ENCODE data around the gene FN1.
"Not testable (repeated sequence)": the region's sequence is repeated elsewhere in the genome, so short reads cannot be mapped to it uniquely, and the experiment has no call there.

The FN1 gene

GRCh38 chr2:215362562-215362904 lies 73.3 kb downstream of the FN1 start:
- no peak overlapping the region for H3K27ac ChIP-seq
- H3K36me3 ChIP-seq = peaks cover 69 to 90% (median 75%) of the 10 kb centered on the region in 3 donors
- H3K4me3 ChIP-seq = no peak overlapping the region
- intact Hi-C loops (cut with DNase I; ENCODE audit: low total_unique reads) = no loop called here
- no peaks in the 10 kb centered on the region for H3K4me1 ChIP-seq
- TF ChIP-seq, protein P1, sequence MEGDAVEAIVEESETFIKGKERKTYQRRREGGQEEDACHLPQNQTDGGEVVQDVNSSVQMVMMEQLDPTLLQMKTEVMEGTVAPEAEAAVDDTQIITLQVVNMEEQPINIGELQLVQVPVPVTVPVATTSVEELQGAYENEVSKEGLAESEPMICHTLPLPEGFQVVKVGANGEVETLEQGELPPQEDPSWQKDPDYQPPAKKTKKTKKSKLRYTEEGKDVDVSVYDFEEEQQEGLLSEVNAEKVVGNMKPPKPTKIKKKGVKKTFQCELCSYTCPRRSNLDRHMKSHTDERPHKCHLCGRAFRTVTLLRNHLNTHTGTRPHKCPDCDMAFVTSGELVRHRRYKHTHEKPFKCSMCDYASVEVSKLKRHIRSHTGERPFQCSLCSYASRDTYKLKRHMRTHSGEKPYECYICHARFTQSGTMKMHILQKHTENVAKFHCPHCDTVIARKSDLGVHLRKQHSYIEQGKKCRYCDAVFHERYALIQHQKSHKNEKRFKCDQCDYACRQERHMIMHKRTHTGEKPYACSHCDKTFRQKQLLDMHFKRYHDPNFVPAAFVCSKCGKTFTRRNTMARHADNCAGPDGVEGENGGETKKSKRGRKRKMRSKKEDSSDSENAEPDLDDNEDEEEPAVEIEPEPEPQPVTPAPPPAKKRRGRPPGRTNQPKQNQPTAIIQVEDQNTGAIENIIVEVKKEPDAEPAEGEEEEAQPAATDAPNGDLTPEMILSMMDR (IDR thresholded peaks at IDR 0.05) = no peak
- no peak for DNase-seq
- H3K27me3 ChIP-seq = no peaks in the 10 kb centered on the region
- no peaks in the 10 kb centered on the region for H3K9me3 ChIP-seq

- Histone ChIP-seq H3K4me3 (no peak overlapping the region), H3K9me3 (no peaks in the 10 kb centered on the region), H3K27ac (no peak overlapping the region), H3K27me3 (no peaks in the 10 kb centered on the region), H3K4me1 (no peaks in the 10 kb centered on the region), H3K36me3 (peaks cover 64 to 85% (median 70%) of the 10 kb centered on the region in 3 donors)
- TF ChIP-seq, protein P1 (IDR thresholded peaks at IDR 0.05) = no peak
- intact Hi-C loops (cut with DNase I; ENCODE audit: low total_unique reads) = no loop called here
- no peak for DNase-seq
Observed at GRCh38 chr2:215361876-215362561, 73.8 kb downstream of the FN1 start.

DNA sequence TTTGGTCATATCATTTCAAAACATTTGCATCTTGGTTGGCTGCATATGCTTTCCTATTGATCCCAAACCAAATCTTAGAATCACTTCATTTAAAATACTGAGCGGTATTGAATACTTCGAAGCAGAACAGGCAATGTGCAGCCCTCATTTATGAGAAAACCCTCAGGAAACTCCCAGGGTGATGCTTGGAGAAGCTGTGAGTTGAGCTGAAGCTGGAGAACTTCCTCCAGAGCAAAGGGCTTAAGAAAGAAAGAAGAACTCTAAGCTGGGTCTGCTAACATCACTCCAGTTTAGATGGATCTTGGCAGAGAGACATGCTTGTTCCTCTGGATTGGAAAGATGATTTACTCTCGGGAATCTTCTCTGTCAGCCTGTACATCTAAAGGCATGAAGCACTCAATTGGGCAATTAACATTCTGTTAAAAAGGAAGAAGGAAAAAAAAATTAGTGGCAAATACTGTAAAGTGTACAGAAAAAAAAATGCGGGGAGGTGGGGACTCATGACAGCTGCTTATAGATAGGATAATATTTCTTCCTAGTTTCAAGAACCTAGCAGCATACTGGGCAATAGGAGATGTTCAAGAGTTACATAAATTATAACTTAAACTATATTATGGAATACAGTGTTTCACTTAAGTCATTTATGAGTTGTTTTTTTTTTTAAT lies 74.5 kb downstream of the FN1 start:
- no peak overlapping the region for H3K4me3 ChIP-seq
- TF ChIP-seq, protein P1 (IDR thresholded peaks at IDR 0.05) = no peak
- no peaks in the 10 kb centered on the region for H3K27me3 ChIP-seq
- H3K36me3 ChIP-seq = peaks cover 63 to 78% (median 63%) of the 10 kb centered on the region in 3 donors
- no peak for DNase-seq
- no peaks in the 10 kb centered on the region for H3K4me1 ChIP-seq
- no peak overlapping the region for H3K27ac ChIP-seq
- no peaks in the 10 kb centered on the region for H3K9me3 ChIP-seq
- intact Hi-C loops (cut with DNase I; ENCODE audit: low total_unique reads) = no loop called here

DNA sequence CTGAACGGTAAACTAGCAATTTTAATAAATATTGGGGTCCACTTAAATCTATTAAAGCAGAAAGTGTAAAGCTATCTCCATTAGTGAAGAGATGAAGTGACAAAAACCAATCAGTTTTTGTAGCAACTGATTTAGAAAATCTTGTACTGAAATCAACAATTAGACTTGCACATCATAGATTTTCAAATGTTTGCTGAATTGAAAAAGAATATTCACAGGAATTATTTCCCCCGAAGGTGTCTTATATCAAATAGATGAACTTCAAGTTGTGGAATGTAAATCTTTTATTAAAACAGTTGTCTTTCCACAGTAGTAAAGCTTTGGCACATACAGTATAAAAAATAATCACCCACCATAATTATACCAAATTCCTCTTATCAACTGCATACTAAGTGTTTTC lies 75.3 kb downstream of the FN1 start:
- Histone ChIP-seq H3K9me3 (no peaks in the 10 kb centered on the region), H3K27me3 (no peaks in the 10 kb centered on the region), H3K4me3 (no peak overlapping the region), H3K4me1 (no peaks in the 10 kb centered on the region), H3K27ac (no peak overlapping the region), H3K36me3 (peaks cover 58 to 71% (median 63%) of the 10 kb centered on the region in 3 donors)
- intact Hi-C loops (cut with DNase I; ENCODE audit: low total_unique reads) = no loop called here
- TF ChIP-seq, protein P1 (IDR thresholded peaks at IDR 0.05) = no peak
- DNase-seq = no peak

DNA sequence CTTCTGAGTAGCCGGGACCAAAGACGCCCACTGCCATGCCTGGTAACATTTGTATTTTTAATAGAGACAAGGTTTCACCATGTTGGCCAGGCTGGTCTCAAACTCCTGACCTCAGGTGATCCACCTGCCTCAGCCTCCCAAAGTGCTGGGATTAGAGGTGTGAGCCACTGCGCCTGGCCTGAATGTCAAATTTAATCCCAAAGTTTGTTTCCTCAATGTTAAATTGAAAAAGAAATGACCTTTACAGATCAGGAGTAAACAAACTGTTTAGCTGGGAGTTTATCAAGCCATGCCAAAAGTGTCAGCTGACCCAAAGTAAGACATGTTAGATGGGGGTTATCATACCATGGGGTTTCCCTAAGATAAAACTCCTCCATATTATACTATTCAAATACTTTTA lies 75.8 kb downstream of the FN1 start:
- H3K4me1 ChIP-seq; intact Hi-C loops (cut with DNase I; ENCODE audit: low total_unique reads): not testable (repeated sequence)
- H3K36me3 ChIP-seq = peaks cover 53 to 65% (median 58%) of the 10 kb centered on the region in 3 donors

DNA sequence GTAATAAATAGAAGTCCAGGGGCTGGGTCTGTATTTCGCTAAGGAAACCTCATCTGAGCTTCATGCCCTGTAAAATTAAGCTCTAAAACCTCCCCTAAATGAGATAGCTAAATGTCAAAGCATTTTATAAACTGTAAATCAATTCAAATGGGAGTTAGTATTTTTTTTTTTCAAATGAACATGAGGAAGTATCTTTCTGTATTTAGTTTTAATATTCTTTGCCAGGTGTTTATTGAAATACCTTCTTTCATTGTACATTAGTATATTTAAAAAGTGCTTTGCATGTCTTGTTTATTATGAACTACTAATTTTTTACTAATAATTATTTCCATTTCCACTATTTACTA lies 76.3 kb downstream of the FN1 start:
- DNase-seq = no peak
- no peaks in the 10 kb centered on the region for H3K9me3 ChIP-seq
- no peaks in the 10 kb centered on the region for H3K27me3 ChIP-seq

More for the DNA sequence above, 75.8 kb downstream of the FN1 start:
- not testable (repeated sequence) for H3K27me3 ChIP-seq, H3K9me3 ChIP-seq, H3K4me3 ChIP-seq, H3K27ac ChIP-seq, DNase-seq

More for the DNA sequence above, 76.3 kb downstream of the FN1 start:
- H3K4me1 ChIP-seq = no peaks in the 10 kb centered on the region
- no peak overlapping the region for H3K4me3 ChIP-seq
- no peak overlapping the region for H3K27ac ChIP-seq
- peaks cover 48 to 60% (median 53%) of the 10 kb centered on the region in 3 donors for H3K36me3 ChIP-seq
- TF ChIP-seq, protein P1 (IDR thresholded peaks at IDR 0.05) = no peak
- intact Hi-C loops (cut with DNase I; ENCODE audit: low total_unique reads) = no loop called here

All from tibial artery (tissue), 4 donors.